Urothelium cell line (cell line): ENCODE results near the gene SNRNP35.
"Not testable (repeated sequence)": the region's sequence is repeated elsewhere in the genome, so short reads cannot be mapped to it uniquely, and the experiment has no call there.

Source experiments
- DNase-seq: peaks from one replicate; pipeline ENCODE4 v3.0.0; 2011; ENCODE audit warnings: low spot score, mixed read lengths
- FAIRE-seq: peaks from 2 replicates; lab custom pipeline; 2011; peaks lifted over from hg19 to GRCh38; lab: Jason Lieb, UNC

Gene SNRNP35

DNA sequence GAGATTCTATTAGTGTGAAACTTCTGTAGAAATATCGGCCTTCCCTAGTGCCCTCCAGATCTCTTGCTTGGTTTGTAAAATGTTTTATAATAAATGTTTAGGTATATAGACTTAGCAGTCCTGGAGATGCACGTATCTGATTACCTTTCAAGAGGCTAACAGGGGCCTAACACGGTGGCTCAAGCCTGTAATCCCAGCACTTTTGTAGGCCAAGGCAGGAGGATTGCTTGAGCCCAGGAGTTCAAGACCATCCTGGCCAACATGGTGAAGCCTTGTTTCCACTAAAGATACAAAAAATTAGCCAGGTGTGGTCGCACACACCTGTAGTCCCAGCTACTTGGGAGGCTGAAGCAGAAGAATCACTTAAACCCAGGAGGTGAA, 11.6 kb upstream of the SNRNP35 start:
- DNase-seq = no peak
- FAIRE-seq = no peak

DNA sequence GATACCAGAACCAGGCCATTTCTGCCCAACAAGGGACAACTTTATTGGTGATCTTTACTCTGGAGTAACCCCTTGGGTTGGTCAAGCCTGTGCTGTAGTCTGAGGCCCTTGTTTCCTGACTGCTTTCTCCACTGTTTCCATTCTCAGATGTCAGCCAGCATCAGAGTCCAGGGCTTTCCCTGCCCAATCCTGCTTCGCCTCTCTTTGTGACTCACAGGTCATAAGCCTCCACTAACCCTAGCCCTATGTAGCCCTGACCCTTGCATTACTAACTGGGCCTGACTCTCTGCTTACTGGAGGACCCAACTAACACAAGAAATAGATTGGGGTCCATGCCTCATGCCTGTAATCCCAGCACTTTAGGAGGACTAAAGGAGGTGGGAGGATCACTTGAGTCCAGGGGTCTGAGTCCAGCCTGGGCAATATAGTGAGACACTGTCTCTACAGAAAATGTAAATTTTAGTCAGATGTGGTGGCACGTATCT, 8.6 kb upstream of the SNRNP35 start:
- no peak for DNase-seq
- FAIRE-seq = no peak

DNA sequence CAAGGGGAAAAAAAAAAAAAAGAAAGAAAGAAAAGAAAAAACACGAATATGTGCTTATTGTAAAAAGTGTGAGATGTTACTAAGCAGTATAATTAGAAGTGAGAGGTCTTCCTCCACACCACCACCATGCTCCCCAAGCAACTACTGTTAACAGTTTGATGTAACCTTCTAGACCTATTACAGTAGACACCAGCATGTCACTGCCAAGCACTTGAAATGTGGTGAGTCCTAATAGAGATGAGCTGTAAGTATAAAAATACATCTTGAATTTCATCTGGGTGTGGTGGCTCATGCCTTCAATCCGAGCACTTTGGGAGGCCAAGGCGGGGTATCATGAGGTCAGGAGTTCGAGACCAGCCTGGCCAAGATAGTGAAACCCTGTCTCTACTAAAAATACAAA, 8.1 kb upstream of the SNRNP35 start:
- DNase-seq = no peak
- FAIRE-seq = no peak

DNA sequence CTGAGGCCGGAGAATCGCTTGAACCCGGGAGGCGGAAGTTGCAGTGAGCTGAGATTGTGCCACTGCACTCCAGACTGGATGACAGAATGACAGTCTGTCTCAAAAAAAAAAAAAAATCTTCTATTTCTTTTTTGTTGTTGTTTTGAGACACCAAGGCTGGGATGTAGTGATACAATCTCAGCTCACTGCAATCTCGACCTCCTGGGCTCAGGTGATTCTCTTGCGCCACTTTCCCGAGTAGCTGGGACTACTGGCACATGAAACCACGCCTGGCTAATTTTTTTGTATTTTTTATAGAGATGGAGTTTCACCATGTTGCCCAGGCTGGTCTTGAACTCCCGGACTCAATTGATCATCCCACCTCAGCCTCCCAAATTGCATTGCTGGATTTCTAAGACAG, 7.3 kb upstream of the SNRNP35 start:
- no peak for DNase-seq
- FAIRE-seq = no peak

DNA sequence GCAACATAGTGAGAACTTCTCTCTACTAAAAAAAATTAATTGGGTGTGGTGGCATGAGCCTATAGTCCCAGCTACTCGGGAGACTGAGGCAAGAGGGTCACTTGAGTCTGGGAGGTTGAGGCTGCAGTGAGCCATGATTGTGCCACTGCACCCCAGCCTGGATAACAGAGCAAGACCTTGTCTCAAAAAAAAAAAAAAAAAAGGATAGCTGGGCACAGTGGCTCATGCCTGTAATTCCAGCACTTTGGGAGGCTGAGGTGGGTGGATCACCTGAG, 5.7 kb upstream of the SNRNP35 start:
- not testable (repeated sequence) for FAIRE-seq, DNase-seq

DNA sequence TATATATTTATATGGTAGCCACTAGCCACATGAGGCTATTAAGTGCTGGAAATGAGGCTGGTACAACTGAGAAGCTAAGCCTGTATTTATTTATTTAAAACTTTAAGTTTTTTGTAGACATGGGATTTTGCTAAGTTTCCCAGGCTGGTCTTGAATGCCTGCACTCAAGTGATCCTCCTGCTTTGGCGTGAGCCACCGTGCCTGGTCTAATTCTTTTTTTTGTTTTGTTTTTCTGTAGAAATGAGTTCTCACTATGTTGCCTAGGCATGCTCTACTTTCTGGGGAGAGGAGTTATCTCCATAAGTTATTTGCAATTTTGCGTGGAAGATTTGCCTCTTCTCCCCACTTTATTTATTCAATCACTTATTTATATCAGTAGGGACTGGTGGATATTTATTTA, 4.8 kb upstream of the SNRNP35 start:
- DNase-seq (no peak), FAIRE-seq (no peak)

DNA sequence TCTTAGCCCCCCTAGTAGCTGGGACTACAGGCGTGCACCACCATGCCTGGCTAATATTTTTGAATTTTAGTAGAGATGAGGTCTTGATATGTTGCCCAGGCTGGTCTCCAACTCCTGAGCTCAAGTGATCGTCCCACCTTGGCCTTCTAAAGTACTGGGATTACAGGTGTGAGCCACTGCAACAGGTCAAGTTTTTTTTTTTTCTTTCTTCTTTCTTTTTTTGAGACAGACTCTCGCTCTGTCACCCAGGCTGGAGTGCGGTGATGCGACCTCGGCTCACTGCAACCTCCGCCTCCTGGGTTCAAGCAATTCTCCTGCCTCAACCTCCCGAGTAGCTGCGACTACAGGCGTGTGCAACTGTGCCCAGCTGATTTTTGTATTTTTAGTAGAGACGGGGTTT, 5.2 kb downstream of the SNRNP35 start:
- FAIRE-seq, DNase-seq: not testable (repeated sequence)

DNA sequence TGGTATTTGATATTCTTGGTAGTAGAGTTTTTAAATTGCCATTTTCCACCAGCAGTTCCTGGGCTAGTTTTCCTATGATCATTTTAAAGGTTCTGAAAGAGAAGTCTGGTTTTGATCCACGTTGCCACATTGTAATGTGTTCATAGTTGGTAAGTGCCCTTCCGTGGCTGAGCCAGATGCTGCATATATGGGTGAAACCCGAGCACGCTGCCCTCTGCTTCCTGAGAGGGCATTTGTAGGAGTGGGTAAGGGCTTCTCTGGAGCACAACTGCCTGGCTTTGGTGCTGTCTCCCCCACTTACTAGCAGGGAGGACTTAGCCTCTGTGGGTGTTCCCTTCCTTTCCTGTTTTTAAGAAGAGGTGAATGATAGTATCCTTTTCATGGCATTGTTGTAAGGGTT, 7.1 kb downstream of the SNRNP35 start:
- no peak for FAIRE-seq
- DNase-seq = no peak

DNA sequence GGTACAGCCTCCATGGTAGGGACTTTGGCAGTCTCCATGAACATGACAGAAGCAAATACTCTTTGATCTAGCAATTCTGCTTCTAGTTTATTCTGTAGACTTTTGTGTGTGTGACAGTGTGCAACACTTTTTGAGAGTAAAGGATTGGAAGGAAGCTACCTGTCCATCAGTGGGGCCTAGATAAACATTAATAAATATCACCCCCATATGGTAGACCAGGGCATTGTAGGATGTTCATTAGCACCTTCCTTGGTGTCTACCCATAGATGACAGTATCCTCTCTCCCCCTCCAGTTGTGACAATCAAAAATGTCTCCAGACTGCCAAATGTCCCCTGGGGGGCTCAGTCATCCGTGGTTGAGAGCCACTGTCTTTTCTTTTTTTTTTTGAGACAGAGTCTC, 10.8 kb downstream of the SNRNP35 start:
- no peak for FAIRE-seq
- DNase-seq = no peak

DNA sequence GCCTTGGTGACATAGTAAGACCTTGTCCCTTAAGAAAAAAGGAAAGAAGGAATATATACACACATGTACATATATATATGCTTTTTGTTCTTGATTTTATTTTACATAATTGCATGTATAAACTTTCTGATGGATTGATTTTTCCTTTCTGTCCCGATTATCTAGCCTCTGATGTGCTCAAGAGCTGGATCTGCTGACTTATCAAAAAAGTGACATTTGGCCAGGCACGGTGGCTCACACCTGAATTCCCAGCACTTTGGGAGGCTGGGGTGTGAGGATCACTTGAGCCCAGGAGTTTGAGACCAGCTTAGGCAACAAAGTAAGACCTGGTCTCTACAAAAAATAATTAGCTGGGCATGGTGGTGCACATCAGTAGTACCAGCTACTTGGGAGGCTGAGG, 12.0 kb downstream of the SNRNP35 start:
- no peak for DNase-seq
- no peak for FAIRE-seq

DNA sequence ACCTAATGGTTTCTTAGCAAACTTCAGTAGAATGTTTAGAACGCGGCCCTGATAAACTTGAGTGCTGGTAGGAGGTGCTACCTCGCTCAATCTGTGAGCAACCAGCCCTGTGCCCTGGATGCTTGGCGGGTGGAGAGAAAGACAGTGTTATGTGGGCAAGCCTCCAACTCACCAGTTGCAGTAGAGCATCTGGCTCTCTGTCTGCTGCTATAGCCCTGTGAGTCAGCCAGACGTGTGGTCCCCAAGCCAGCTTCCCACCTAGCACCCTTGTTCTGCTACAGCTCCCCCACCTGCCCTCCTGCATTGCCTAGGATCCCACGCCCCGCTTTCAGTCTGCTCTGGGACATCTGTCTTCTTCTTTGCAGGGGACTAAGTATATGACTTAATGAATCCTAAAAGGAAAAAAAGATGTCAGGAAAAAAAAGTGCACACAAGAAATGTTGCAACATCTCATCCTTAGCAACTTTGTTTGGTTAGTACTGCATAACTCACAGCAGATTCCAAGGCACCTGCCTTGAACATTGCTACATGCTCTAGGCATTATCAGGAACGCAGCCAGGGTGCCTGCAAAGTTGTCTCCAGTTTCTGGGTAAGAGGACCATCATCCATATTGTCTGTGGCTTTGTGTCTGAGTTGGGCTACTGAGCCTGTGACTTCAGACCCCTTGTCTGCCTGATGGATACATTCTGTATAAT, 13.6 kb downstream of the SNRNP35 start:
- FAIRE-seq (no peak), DNase-seq (no peak)

DNA sequence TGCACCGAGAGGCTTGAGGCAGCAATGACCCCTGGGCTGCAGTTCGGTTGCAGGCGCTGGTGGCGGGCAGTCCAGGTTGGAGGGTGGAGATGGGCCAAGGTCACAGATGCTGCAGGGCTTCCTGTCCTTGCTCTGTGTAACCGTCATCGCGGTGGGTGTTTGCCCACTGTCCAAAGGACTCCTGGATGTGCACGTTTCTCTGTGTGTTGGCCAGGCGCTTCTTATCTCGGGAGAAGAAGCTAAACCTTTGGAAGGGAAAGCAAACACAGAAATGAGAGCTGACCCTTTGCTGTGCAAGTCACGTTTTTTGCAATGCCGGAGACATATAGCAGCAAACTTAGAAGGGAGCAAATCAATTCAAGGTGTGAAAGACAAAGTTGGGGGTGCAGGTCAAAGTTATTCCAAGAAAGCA, 14.5 kb downstream of the SNRNP35 start:
- DNase-seq (no peak), FAIRE-seq (no peak)

DNA sequence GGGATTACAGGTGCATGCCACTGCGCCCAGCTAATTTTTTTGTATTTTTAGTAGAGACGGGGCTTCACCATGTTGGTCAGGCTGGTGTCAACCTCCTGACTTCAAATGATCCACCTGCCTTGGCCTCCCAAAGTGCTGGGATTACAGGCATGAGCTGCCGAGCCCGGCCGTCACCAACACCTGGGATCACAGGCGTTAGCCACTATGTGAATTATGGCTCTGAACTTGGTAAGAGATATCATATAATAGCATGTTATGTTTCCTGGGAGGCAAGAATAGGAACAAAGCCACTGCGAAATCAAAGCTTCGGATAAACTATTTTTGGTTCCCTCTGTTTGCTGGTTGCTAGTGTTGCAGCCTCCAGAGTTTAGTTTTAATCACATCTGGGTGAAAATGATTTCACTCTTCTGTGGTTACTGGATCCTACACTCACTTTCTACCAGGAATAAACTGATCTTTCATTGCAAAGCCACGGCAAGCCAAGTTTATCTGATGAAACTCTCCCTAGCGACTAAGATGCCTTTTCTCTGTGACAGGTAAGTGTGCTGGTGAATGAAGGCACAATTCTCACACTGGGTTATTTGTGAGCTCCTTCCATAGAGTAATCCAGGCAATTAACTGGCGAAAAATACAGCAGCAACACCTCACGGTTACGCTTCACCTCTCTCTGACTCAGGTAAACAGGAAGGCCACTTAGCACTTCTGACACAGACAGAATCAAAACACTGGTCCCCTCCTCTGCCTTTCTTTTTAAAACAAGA, 16.7 kb downstream of the SNRNP35 start:
- no peak for DNase-seq
- no peak for FAIRE-seq

DNA sequence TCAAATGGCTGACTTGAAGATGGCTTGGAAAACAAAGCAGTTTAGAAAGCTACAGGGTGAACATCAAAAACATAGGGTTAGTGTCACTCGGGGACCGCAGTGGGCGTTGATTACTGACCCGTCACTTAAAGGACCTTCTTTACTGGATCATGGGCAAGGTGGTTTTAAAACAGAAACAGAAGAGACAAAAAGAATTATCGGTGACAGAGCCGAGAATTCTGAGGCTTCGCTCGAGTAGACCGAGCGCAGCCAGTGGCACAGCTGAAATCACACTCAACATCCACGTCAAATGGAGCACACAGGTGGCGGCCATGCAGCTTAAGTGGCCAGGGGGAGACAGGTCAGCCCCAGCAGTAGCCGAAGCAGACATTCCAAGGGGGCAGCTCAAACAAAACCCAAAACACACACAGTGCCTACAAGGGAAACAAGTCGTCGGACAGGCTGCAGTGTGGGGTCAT, 17.3 kb downstream of the SNRNP35 start:
- FAIRE-seq (no peak), DNase-seq (no peak)

DNA sequence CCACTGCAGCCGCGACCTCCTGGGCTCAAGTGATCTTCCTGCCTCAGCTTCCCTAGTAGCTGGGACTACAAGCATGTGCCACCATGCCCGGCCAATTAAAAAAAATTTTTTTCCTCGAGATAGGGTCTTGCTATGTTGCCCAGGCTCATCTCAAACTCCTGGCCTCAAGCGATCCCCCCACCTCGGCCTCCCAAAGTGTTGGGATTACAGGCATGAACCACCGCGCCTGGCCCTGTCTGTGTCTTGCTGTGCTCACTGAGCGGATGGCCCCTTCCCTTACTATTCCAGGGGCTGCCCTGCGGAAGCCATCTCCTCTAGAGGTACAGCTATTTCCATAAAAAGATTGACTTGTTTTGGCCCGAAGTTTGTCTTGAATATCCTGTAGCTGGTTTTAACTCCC, 20.1 kb downstream of the SNRNP35 start:
- FAIRE-seq (no peak), DNase-seq (no peak)

DNA sequence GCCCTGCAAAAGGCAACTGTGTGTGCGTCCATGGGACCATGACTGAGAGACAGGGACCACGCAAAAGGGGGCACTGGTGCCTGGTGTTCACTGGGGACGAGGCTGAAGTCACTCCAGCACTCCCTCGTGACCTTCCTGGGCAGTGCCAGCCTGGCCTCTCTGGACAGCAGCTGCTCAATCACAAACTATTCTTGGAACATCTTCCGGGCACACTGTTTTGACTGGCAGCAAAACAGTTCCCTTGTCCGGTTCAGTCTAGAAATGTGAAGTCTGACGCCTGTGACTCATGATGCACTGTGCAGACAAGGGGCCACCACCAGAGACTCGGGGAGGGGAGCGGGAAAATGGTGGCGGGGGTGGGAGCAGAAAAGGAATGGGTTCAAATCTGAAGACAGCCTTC, 20.8 kb downstream of the SNRNP35 start:
- FAIRE-seq (no peak), DNase-seq (no peak)

DNA sequence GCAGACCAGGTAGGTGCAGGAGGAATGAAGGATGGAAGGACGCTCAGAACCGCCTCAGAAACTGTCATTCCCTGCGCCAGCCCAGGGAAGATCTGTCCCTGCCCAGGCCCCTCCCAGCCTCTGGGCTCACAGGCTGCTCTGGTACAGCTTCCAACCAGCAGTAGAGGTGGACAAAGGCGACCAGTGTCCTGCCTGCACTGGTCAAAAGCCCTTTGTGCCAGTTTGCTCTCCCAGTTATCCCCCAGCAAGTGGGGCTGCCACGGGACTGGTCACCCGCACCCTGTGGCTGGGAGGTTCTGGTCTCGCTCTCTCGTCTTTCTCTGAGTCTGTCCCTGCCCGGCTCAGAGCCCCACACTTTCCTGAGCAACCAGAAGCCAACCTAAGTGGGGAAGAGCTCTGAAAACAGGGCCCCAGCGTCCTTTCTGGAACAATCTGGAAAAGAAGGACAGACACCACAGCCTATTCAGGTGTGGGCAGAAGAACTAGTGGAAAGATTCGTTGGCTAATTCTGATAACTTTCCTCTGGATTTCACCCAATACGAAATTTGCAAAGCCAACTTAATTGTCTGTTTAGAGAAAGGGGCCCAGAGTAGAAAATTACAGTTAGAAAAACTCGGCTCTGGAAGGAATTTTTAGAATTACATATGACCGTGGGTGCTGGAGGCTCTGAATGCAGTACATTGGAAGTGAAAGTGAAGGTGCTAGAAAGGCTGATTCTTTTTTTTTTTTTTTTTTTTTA, 21.7 kb downstream of the SNRNP35 start:
- no peak for FAIRE-seq
- no peak for DNase-seq

DNA sequence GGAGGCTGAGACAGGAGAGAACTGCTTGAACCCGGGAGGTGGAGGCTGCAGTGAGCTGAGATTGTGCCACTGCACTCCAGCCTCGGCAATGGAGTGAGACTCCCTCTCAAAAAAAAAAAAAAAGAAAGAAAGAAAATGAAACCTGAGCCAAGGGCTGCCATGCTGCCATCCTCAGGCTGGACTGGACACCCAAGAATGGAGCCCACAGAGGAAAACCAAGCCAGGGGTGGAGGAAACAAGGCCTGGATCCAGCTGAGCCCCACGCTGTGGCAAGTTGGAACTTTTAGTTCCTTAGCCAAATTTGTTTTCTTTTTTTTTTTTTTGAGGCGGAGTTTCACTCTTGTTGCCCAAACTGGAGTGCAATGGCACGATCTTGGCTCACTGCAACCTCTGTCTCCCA, 23.3 kb downstream of the SNRNP35 start:
- not testable (repeated sequence) for FAIRE-seq, DNase-seq

DNA sequence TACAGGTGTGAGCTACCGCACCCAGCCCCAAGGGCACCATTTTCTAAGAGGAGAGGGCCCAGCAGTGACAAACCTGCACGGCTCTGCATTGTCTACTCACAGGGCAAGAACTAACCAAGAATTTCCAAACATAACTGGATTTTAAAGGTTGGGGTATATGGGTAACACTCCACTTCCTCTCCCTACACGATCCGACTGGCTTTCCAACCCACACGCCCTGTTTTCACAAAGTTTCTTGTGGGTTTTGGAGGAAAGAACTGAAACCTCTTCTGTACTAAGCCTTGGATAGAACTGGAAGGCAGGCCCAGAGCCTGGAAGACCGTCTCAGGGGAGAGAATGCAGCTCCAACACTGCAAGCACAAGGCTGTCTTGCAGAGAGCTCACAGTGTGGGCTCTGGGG, 24.9 kb downstream of the SNRNP35 start:
- FAIRE-seq = no peak
- no peak for DNase-seq

DNA sequence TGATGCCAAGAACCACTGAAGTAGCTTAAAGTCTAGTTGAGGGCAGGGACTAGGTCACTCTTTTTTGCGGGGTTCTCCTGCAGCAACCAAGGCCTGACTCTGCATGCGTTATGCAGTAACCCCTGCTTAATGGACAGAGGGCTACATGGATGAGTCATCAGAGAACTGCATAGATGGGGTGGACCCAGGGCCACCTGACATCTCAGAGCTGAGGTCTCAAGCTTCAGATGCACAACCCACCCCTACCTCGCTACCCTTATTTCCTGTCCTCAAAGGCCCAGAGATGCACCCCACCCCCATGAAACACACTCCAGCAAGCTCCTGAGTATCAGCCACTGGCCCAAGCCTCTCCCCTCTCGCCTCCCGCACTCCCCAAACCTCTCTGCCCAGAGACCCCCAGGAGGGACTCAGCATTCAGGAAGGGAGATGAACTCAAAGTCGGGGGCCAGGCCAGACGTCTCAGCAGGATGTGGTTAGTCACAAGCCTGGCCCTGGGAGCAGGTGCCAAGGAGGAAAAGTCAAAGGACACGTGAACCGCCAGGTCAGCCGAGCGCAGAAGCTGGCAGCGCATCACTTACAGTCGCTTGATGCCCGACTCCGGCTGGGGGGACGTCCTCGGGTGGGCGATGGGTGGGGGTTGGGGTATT, 25.8 kb downstream of the SNRNP35 start:
- FAIRE-seq (no peak), DNase-seq (no peak)

DNA sequence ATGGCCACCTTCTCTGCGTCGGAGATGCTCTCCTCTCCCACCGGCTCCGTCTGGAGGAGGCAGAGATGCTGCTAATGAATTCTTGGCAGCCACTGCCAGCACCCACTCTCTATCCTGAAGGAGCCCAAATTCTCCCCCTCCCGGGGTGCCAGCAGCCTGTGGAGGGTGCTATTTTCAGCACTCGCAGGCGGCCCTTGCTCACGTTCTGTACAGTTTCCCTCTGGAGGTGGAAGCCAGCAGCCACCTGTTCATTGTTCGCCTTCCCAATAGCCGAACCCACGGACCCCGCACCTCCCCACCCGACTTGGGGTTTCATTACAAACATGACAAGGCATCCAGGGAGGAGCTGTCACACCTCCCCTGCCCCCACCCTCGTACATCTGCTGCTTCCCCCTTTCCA, 27.8 kb downstream of the SNRNP35 start:
- DNase-seq = no peak
- no peak for FAIRE-seq
